ENCODE measurements around the gene LAD1.

LAD1 gene

GRCh38 chr1:201389051-201389450 lies 10.1 kb downstream of the LAD1 start:
- no peak for DNase-seq

- DNase-seq, result no peak
Observed at GRCh38 chr1:201386208-201386607, 12.9 kb downstream of the LAD1 start.

GRCh38 chr1:201385299-201385891 lies 13.7 kb downstream of the LAD1 start:
- peak; percentile 73 for DNase-seq

- DNase-seq, result no peak
Observed at GRCh38 chr1:201384406-201384782, 14.7 kb downstream of the LAD1 start.

- DNase-seq, result no peak
Observed at GRCh38 chr1:201383647-201384405, 15.3 kb downstream of the LAD1 start.

- no peak for DNase-seq
Observed at GRCh38 chr1:201381130-201381529, 18.0 kb downstream of the LAD1 start.

- DNase-seq, result no peak
Observed at GRCh38 chr1:201379733-201380242, 19.3 kb downstream of the LAD1 start.

GRCh38 chr1:201378804-201379203 lies 20.3 kb downstream of the LAD1 start:
- no peak for DNase-seq

- no peak for DNase-seq
Observed at GRCh38 chr1:201377611-201378092, 21.5 kb downstream of the LAD1 start, which contains the start of gene TNNT2. Gene TNNT2 (minus strand): TSS chr1:201377680. CDS start chr1:201373254, 4,426 bp downstream.

GRCh38 chr1:201376464-201377374 lies 22.4 kb downstream of the LAD1 start:
- DNase-seq, result no peak

- DNase-seq, result no peak
Observed at GRCh38 chr1:201376107-201376463, 23.0 kb downstream of the LAD1 start.

GRCh38 chr1:201375169-201375568 lies 24.0 kb downstream of the LAD1 start:
- DNase-seq, result no peak

GRCh38 chr1:201374364-201374763 lies 24.8 kb downstream of the LAD1 start:
- no peak for DNase-seq

- DNase-seq, result no peak
Observed at GRCh38 chr1:201371792-201372191, 27.3 kb downstream of the LAD1 start.

- no peak for DNase-seq
Observed at GRCh38 chr1:201371276-201371675, 27.8 kb downstream of the LAD1 start.

GRCh38 chr1:201370500-201370899 lies 28.6 kb downstream of the LAD1 start:
- no peak for DNase-seq

GRCh38 chr1:201369209-201369608 lies 29.9 kb downstream of the LAD1 start:
- DNase-seq, result no peak

- DNase-seq, result no peak
Observed at GRCh38 chr1:201366696-201367095, 32.4 kb downstream of the LAD1 start.

GRCh38 chr1:201365251-201365650 lies 33.9 kb downstream of the LAD1 start:
- no peak for DNase-seq

- DNase-seq, result no peak
Observed at GRCh38 chr1:201364808-201365105, 34.4 kb downstream of the LAD1 start.

GRCh38 chr1:201363467-201363866 lies 35.7 kb downstream of the LAD1 start:
- DNase-seq, result no peak

- no peak for DNase-seq
Observed at GRCh38 chr1:201362906-201363305, 36.2 kb downstream of the LAD1 start.

All from NCI-H1436 treated with DMSO at 0.1 percent for 48 hours (cell line).